RCC 7860 (cell line): Measurements from ENCODE around the gene KRTAP12-4.
"Not testable (repeated sequence)": the region's sequence is repeated elsewhere in the genome, so short reads cannot be mapped to it uniquely, and the experiment has no call there.

ENCODE experiments used
- DNase-seq: peaks from one replicate; pipeline ENCODE4 v3.0.0-alpha.2; 2015; ENCODE audit warnings: low spot score
- FAIRE-seq: peaks from 2 replicates; lab custom pipeline; 2012; peaks lifted over from hg19 to GRCh38; lab: Jason Lieb, UNC

The KRTAP12-4 gene

GRCh38 chr21:44687671-44688070, 33.2 kb upstream of the KRTAP12-4 start:
- no peak for DNase-seq
- FAIRE-seq, result no peak

GRCh38 chr21:44686843-44687561, 32.5 kb upstream of the KRTAP12-4 start:
- FAIRE-seq (no peak), DNase-seq (no peak)

GRCh38 chr21:44686000-44686781, 31.7 kb upstream of the KRTAP12-4 start:
- DNase-seq (no peak), FAIRE-seq (no peak)

GRCh38 chr21:44685050-44685449, 30.6 kb upstream of the KRTAP12-4 start:
- FAIRE-seq, DNase-seq: not testable (repeated sequence)

GRCh38 chr21:44684483-44684882, 30.0 kb upstream of the KRTAP12-4 start:
- FAIRE-seq (no peak), DNase-seq (no peak)

- FAIRE-seq, result no peak
These were observed 29.6 kb upstream of the KRTAP12-4 start for GRCh38 chr21:44684077-44684476.

GRCh38 chr21:44682580-44683151, 28.2 kb upstream of the KRTAP12-4 start:
- DNase-seq (no peak), FAIRE-seq (no peak)

More at GRCh38 chr21:44684077-44684476, 29.6 kb upstream of the KRTAP12-4 start:
- no peak for DNase-seq

- FAIRE-seq, result no peak
- no peak for DNase-seq
These were observed 27.6 kb upstream of the KRTAP12-4 start, which contains the start of gene KRTAP12-1 for GRCh38 chr21:44681861-44682579. Gene KRTAP12-1 (minus strand): TSS chr21:44682163. CDS start chr21:44682123, 40 bp downstream.

GRCh38 chr21:44681152-44681551, 26.7 kb upstream of the KRTAP12-4 start:
- FAIRE-seq, result no peak

GRCh38 chr21:44677881-44678280, 23.4 kb upstream of the KRTAP12-4 start:
- DNase-seq (no peak), FAIRE-seq (no peak)

More at GRCh38 chr21:44681152-44681551, 26.7 kb upstream of the KRTAP12-4 start:
- no peak for DNase-seq

GRCh38 chr21:44671911-44672310, 17.5 kb upstream of the KRTAP12-4 start:
- FAIRE-seq, result no peak

GRCh38 chr21:44670642-44671432, 16.4 kb upstream of the KRTAP12-4 start:
- FAIRE-seq, result no peak
- no peak for DNase-seq

More at GRCh38 chr21:44671911-44672310, 17.5 kb upstream of the KRTAP12-4 start:
- DNase-seq, result no peak

GRCh38 chr21:44667612-44668011, 13.2 kb upstream of the KRTAP12-4 start:
- FAIRE-seq (no peak), DNase-seq (no peak)

GRCh38 chr21:44666401-44667320, 12.2 kb upstream of the KRTAP12-4 start, which contains the start of gene KRTAP12-2:
Gene KRTAP12-2 (minus strand): TSS chr21:44666927. CDS start chr21:44666886, 41 bp downstream.
- no peak for FAIRE-seq
- no peak for DNase-seq

- FAIRE-seq, result no peak
- no peak for DNase-seq
These were observed 10.2 kb upstream of the KRTAP12-4 start for GRCh38 chr21:44664691-44665090.

- not testable (repeated sequence) for DNase-seq, FAIRE-seq
These were observed 7.1 kb upstream of the KRTAP12-4 start for GRCh38 chr21:44661567-44661966.

- FAIRE-seq (no peak), DNase-seq (no peak)
These were observed 4.6 kb upstream of the KRTAP12-4 start for GRCh38 chr21:44658913-44659595.

- DNase-seq (no peak), FAIRE-seq (no peak)
These were observed 4.1 kb upstream of the KRTAP12-4 start for GRCh38 chr21:44658541-44658910.
